HCT116 (cell line): ENCODE measurements around the gene KRTAP12-2. TPM values are rescaled to one million over a fixed set of nuclear protein-coding genes. Genes with fewer than 3 reads are reported as not detected.

Experiments used
- ATAC-seq: fragments of 200-7000 bp; cut with Tn5 transposase; 2 replicates; pipeline ENCODE4 v1.9.1; 2020; ENCODE audit warnings: mild to moderate bottlenecking, moderate library complexity
- BruUV-seq: library from RNA; stranded (reverse); fragments of 400-500 nt; replicated peaks from 2 replicates; lab custom pipeline; 2021; lab: Mats Ljungman, UMichigan
- CTCF ChIA-PET: fragments of 300-600 bp; sonication (Branson Sonifier 250); formaldehyde crosslinking; loops from one replicate; lab custom pipeline; 2021; ENCODE audit warnings: antibody characterized with exemption; lab: Charles Lee
- POLR2A ChIA-PET: fragments of 300-600, 350-600 bp; sonication (Branson Sonifier 250); formaldehyde crosslinking; loops from one replicate; lab custom pipeline; 2021; ENCODE audit warnings: antibody characterized with exemption; lab: Charles Lee
- RAD21 ChIA-PET, 2 experiments: fragments of 300-600 bp; sonication (Branson Sonifier 250); formaldehyde crosslinking; loops; one replicate each; lab custom pipeline; 2023; ENCODE audit warnings: low total read pairs in 2 of 2; ENCODE audit not compliant: uncharacterized antibody in 2 of 2, unreplicated experiment in 2 of 2, low non-redundant PET in 1 of 2; lab: Charles Lee
- DNase-seq: peaks from one replicate; pipeline ENCODE4 v3.0.0-alpha.2; 2010; ENCODE audit warnings: low read depth, low spot score
- H2AFZ ChIP-seq: fragments of 200-600 bp; shearing (Covaris generic), sonication (generic); 2 replicates; pipeline ENCODE4 v1.6.1; 2017; ENCODE audit warnings: low read depth, mixed run types, mixed read lengths, antibody characterized with exemption, low read length; ENCODE audit not compliant: poor library complexity, severe bottlenecking
- H3K27ac ChIP-seq: 2 replicates; pipeline ENCODE4 v1.5.1; 2012; ENCODE audit warnings: low read depth, low read length
- H3K27me3 ChIP-seq: fragments of 200-600 bp; sonication (generic); 2 replicates; pipeline ENCODE4 v1.6.1; 2016; ENCODE audit warnings: mixed run types, low read length, mixed read lengths; ENCODE audit not compliant: insufficient read depth
- H3K36me3 ChIP-seq, 2 experiments: fragments of 200-500 bp in 1 of 2; fragments of 200-600 bp in 1 of 2; sonication (Bioruptor generic) in 1 of 2; sonication (generic) in 1 of 2; 2 replicates each; pipeline versions ENCODE4 v1.5.1 to v1.6.1; 2014 to 2016; ENCODE audit warnings: low read length in 2 of 2, inconsistent platforms in 1 of 2, mixed read lengths in 1 of 2, mixed run types in 1 of 2; ENCODE audit not compliant: insufficient read depth in 2 of 2, control insufficient read depth in 1 of 2
- H3K4me1 ChIP-seq, 2 experiments: fragments of 200-600 bp in 1 of 2; sonication (generic) in 1 of 2; 2 replicates each; pipeline versions ENCODE4 v1.5.1 to v1.6.1; 2012 to 2017; ENCODE audit warnings: low read length in 2 of 2, inconsistent platforms in 1 of 2, mild to moderate bottlenecking in 1 of 2, mixed read lengths in 1 of 2, mixed run types in 1 of 2, moderate library complexity in 1 of 2; ENCODE audit not compliant: insufficient read depth in 2 of 2, control insufficient read depth in 1 of 2
- H3K4me2 ChIP-seq: fragments of 200-600 bp; sonication (generic); 2 replicates; pipeline ENCODE4 v1.6.1; 2017; ENCODE audit warnings: mixed run types, low read length, mixed read lengths
- H3K4me3 ChIP-seq, 2 experiments: fragments of 200-600 bp in 1 of 2; sonication (generic) in 1 of 2; replicated peaks in 1 of 2; 2 replicates each; pipeline ENCODE4 v1.5.1; 2011 to 2016; ENCODE audit warnings: low read length in 2 of 2, control low read depth in 1 of 2, low read depth in 1 of 2, mild to moderate bottlenecking in 1 of 2, mixed read lengths in 1 of 2, mixed run types in 1 of 2
- H3K79me2 ChIP-seq: fragments of 200-600 bp; sonication (generic); 2 replicates; pipeline ENCODE4 v1.6.1; 2017; ENCODE audit warnings: mild to moderate bottlenecking, mixed run types, low read length, moderate library complexity, mixed read lengths; ENCODE audit not compliant: insufficient read depth
- H3K9ac ChIP-seq: fragments of 200-600 bp; sonication (generic); 2 replicates; pipeline ENCODE4 v1.6.1; 2016; ENCODE audit warnings: low read length, mixed read lengths
- H3K9me2 ChIP-seq: fragments of 200-600 bp; sonication (generic), shearing (Covaris generic); 2 replicates; pipeline ENCODE4 v1.6.1; 2017; ENCODE audit warnings: mixed run types, mild to moderate bottlenecking, moderate library complexity; ENCODE audit not compliant: insufficient read depth
- H3K9me3 ChIP-seq, 2 experiments: fragments of 200-500 bp in 1 of 2; fragments of 200-600 bp in 1 of 2; sonication (Bioruptor generic) in 1 of 2; sonication (generic) in 1 of 2; 2 replicates each; pipeline ENCODE4 v1.6.1; 2014 to 2017; ENCODE audit warnings: low read length in 2 of 2, mixed read lengths in 2 of 2, inconsistent platforms in 1 of 2, low read depth in 1 of 2, mild to moderate bottlenecking in 1 of 2, mixed run types in 1 of 2, moderate library complexity in 1 of 2; ENCODE audit not compliant: control insufficient read depth in 1 of 2, insufficient read depth in 1 of 2
- H4K20me1 ChIP-seq: fragments of 200-600 bp; sonication (generic), shearing (Covaris generic); 2 replicates; pipeline ENCODE4 v1.6.1; 2017; ENCODE audit warnings: mixed run types, mild to moderate bottlenecking, moderate library complexity; ENCODE audit not compliant: insufficient read depth
- CBX3 ChIP-seq: IDR thresholded peaks from 2 replicates; pipeline ENCODE4 v1.6.1; 2012; ENCODE audit warnings: low read depth
- CEBPB ChIP-seq: IDR thresholded peaks from 2 replicates; pipeline ENCODE4 v1.6.1; 2012; ENCODE audit warnings: low read depth
- EGR1 ChIP-seq: IDR thresholded peaks from 2 replicates; pipeline ENCODE4 v1.6.1; 2012; ENCODE audit warnings: low read depth
- ZBTB33 ChIP-seq: IDR thresholded peaks from 2 replicates; pipeline ENCODE4 v1.6.1; 2011; ENCODE audit warnings: mild to moderate bottlenecking, low read length, moderate library complexity; ENCODE audit not compliant: insufficient replicate concordance; ENCODE audit errors: extremely low read depth
- intact Hi-C: fragments of 100-400 bp; cut with micrococcal nuclease; formaldehyde crosslinking; loops from 2 replicates; pipeline ENCODE4 v1.10.0; 2022
- total RNA-seq: library from RNA; stranded (reverse); gene quantifications from one replicate; pipeline ENCODE4 v1.2.1, GENCODE V29; 2021; ENCODE audit not compliant: unreplicated experiment

The KRTAP12-2 gene
- total RNA-seq, 1 experiment from 2014 or later = not detected

GRCh38 chr21:44623575-44623974 is 43.2 kb downstream of the KRTAP12-2 start:
- H3K4me3 ChIP-seq = no peak overlapping the region
- DNase-seq = peak; percentile 1
- no peak overlapping the region for H3K27ac ChIP-seq
- TF ChIP-seq CEBPB = no peak
- 0 out of 2 replicates have a peak, but pooled peaks have one; percentile 17 for TF ChIP-seq CBX3
- no peak for TF ChIP-seq ZBTB33
- H3K9me2 ChIP-seq = no peaks in the 10 kb centered on the region
- peaks cover 13 to 36% of the 10 kb centered on the region in 2 experiments for H3K9me3 ChIP-seq
- ATAC-seq = no peak
- H2AFZ ChIP-seq = no peak overlapping the region
- intact Hi-C loops = no loop called here
- no TSS peak for BruUV-seq
- H3K9ac ChIP-seq = no peak overlapping the region
- no peaks in the 10 kb centered on the region for H3K27me3 ChIP-seq
- H3K4me1 ChIP-seq = no peaks in the 10 kb centered on the region
- ChIA-PET POLR2A (no interaction called here), RAD21 (no interaction called here), CTCF (no interaction called here)
- H3K4me2 ChIP-seq = no peak overlapping the region
- no peaks in the 10 kb centered on the region for H3K79me2 ChIP-seq
- H4K20me1 ChIP-seq = no peaks in the 10 kb centered on the region
- no peaks in the 10 kb centered on the region for H3K36me3 ChIP-seq

- H3K79me2 ChIP-seq = no peaks in the 10 kb centered on the region
- TF ChIP-seq EGR1 (no peak), CBX3 (peak; percentile 28; the same call in 1 of the 2 replicates)
- H3K9me2 ChIP-seq = no peaks in the 10 kb centered on the region
- no peak for ATAC-seq
- no peak overlapping the region for H3K4me3 ChIP-seq
- H3K27ac ChIP-seq = no peak overlapping the region
- no peaks in the 10 kb centered on the region for H3K4me1 ChIP-seq
- BruUV-seq = no TSS peak
- DNase-seq = no peak
- peaks cover 13 to 33% of the 10 kb centered on the region in 2 experiments for H3K9me3 ChIP-seq
- no peak overlapping the region for H3K9ac ChIP-seq
- ChIA-PET RAD21 (no interaction called here), CTCF (no interaction called here), POLR2A (no interaction called here)
- H3K4me2 ChIP-seq = no peak overlapping the region
- H3K36me3 ChIP-seq = no peaks in the 10 kb centered on the region
- no peaks in the 10 kb centered on the region for H3K27me3 ChIP-seq
- no peak overlapping the region for H2AFZ ChIP-seq
- intact Hi-C loops = no loop called here
- H4K20me1 ChIP-seq = no peaks in the 10 kb centered on the region
These were observed 46.8 kb downstream of the KRTAP12-2 start for GRCh38 chr21:44619886-44620285.
